PC-9 (cell line): ENCODE measurements around the gene SALL1. TPM values are rescaled to one million over a fixed set of nuclear protein-coding genes. Genes with fewer than 3 reads are reported as not detected.

Source experiments
- Bru-seq: library from RNA; stranded (reverse); fragments of 400-500 nt; gene quantifications from one replicate; lab custom pipeline; 2021; lab: Mats Ljungman, UMichigan
- BruChase-seq, 2 experiments: library from RNA; stranded (reverse); fragments of 400-500 nt; gene quantifications; one replicate each; lab custom pipeline; 2021; lab: Mats Ljungman, UMichigan
- BruUV-seq: library from RNA; stranded (reverse); fragments of 400-500 nt; replicated peaks from 2 replicates; lab custom pipeline; 2021; lab: Mats Ljungman, UMichigan
- CTCF ChIA-PET: fragments of 300-600 bp; sonication (Branson Sonifier 250); formaldehyde crosslinking; loops from one replicate; lab custom pipeline; 2022; ENCODE audit warnings: antibody characterized with exemption; lab: Charles Lee
- POLR2A ChIA-PET: fragments of 300-600 bp; sonication (Branson Sonifier 250); formaldehyde crosslinking; loops from one replicate; lab custom pipeline; 2022; ENCODE audit warnings: antibody characterized with exemption; ENCODE audit not compliant: unreplicated experiment; lab: Charles Lee
- DNase-seq, 2 experiments: peaks; one replicate each; pipeline versions ENCODE4 v3.0.0 to v3.0.0-alpha.2; 2015 to 2022; ENCODE audit warnings: mixed read lengths in 1 of 2
- H2AFZ ChIP-seq: fragments of 200-600 bp; sonication (generic); 2 replicates; pipeline ENCODE4 v1.8.1; 2017; ENCODE audit warnings: antibody characterized with exemption
- H3F3A ChIP-seq: fragments of 200-600 bp; sonication (generic); 2 replicates; pipeline ENCODE4 v1.8.1; 2017; ENCODE audit warnings: antibody characterized with exemption, mild to moderate bottlenecking, low read depth; ENCODE audit not compliant: insufficient read depth
- H3K27ac ChIP-seq: fragments of 200-600 bp; sonication (generic); 2 replicates; pipeline ENCODE4 v1.6.1; 2016; ENCODE audit warnings: mixed run types
- H3K27me3 ChIP-seq: fragments of 200-600 bp; sonication (generic); 2 replicates; pipeline ENCODE4 v1.6.1; 2016; ENCODE audit warnings: low read depth, mixed run types; ENCODE audit not compliant: insufficient read depth
- H3K36me3 ChIP-seq: fragments of 200-600 bp; sonication (generic); 2 replicates; pipeline ENCODE4 v1.6.1; 2016; ENCODE audit warnings: low read depth, mixed run types
- H3K4me1 ChIP-seq: fragments of 200-600 bp; sonication (generic); replicated peaks from 2 replicates; pipeline ENCODE4 v1.6.1; 2016; ENCODE audit warnings: mixed run types; ENCODE audit not compliant: insufficient read depth
- H3K4me2 ChIP-seq: fragments of 200-600 bp; sonication (generic); 2 replicates; pipeline ENCODE4 v1.6.1; 2017; ENCODE audit warnings: mixed run types
- H3K4me3 ChIP-seq: fragments of 200-600 bp; sonication (generic); 2 replicates; pipeline ENCODE4 v1.6.1; 2016; ENCODE audit warnings: mixed run types
- H3K79me2 ChIP-seq: fragments of 200-600 bp; sonication (generic); 2 replicates; pipeline ENCODE4 v1.6.1; 2017; ENCODE audit warnings: low read depth, mixed run types
- H3K9me2 ChIP-seq: fragments of 200-600 bp; sonication (generic); 2 replicates; pipeline ENCODE4 v1.8.1; 2017; ENCODE audit warnings: mild to moderate bottlenecking; ENCODE audit not compliant: insufficient read depth
- H3K9me3 ChIP-seq: fragments of 200-600 bp; sonication (generic); 2 replicates; pipeline ENCODE4 v1.8.1; 2016; ENCODE audit warnings: low read depth; ENCODE audit not compliant: insufficient read depth
- H4K20me1 ChIP-seq: fragments of 200-600 bp; sonication (generic); 2 replicates; pipeline ENCODE4 v1.8.1; 2017; ENCODE audit not compliant: insufficient read depth
- CTCF ChIP-seq: fragments of 200-600 bp; sonication (generic); conservative IDR thresholded peaks from 2 replicates; pipeline ENCODE4 v1.6.1; 2017; ENCODE audit warnings: mixed run types, antibody characterized with exemption, mild to moderate bottlenecking, moderate library complexity
- EZH2 ChIP-seq: fragments of 200-600 bp; sonication (generic); IDR thresholded peaks from 2 replicates; pipeline ENCODE4 v1.8.0; 2017; ENCODE audit warnings: antibody characterized with exemption, low read depth
- intact Hi-C: fragments of 100-400 bp; cut with micrococcal nuclease; formaldehyde crosslinking; loops from one replicate; pipeline ENCODE4 v1.10.0; 2022; ENCODE audit not compliant: unreplicated experiment
- long read RNA-seq: library from polyadenylated mRNA; stranded (forward); transcript quantifications from one replicate; pipeline ENCODE4 v2.0.0, GENCODE V29; 2022
- total RNA-seq: library from RNA; stranded (reverse); gene quantifications from 2 replicates; pipeline ENCODE4 v1.2.3, GENCODE V29; 2021

SALL1 gene
- total RNA-seq (not detected in 2 replicates), Bru-seq, nascent RNA (not detected), BruChase-seq, experiment 1, labeled RNA remaining after a 2-hour chase (not detected), BruChase-seq, experiment 2, labeled RNA remaining after a 6-hour chase (not detected)
- long read RNA-seq: 0 reads

GRCh38 chr16:51150888-51151320 lies at the start of gene SALL1:
SALL1 (minus strand) TSS chr16:51151270; CDS start chr16:51151241, 29 bp downstream.
- Histone ChIP-seq H3K79me2 (no peaks in the 10 kb centered on the region), H3F3A (no peaks in the 10 kb centered on the region), H3K4me3 (no peak within 1 kb of the TSS), H3K4me2 (no peak within 1 kb of the TSS), H3K36me3 (no peaks in the 10 kb centered on the region), H3K4me1 (no peaks in the 10 kb centered on the region), H3K27ac (no peak within 1 kb of the TSS), H3K9me2 (no peaks in the 10 kb centered on the region), H2AFZ (no peak within 1 kb of the TSS), H4K20me1 (no peaks in the 10 kb centered on the region), H3K27me3 (no peaks in the 10 kb centered on the region; the same call in 1 of the 2 replicates), H3K9me3 (no peaks in the 10 kb centered on the region)
- TF ChIP-seq CTCF (no peak), EZH2 (no peak)
- no peak for DNase-seq
- POLR2A ChIA-PET: no interaction called here
- intact Hi-C loops: no loop called here
- CTCF ChIA-PET: no interaction called here
- BruUV-seq: no TSS peak

GRCh38 chr16:51200793-51201192 lies 49.7 kb upstream of the SALL1 start:
- Histone ChIP-seq H4K20me1 (no peaks in the 10 kb centered on the region), H3K4me3 (no peak overlapping the region), H3K4me2 (no peak overlapping the region), H3K4me1 (no peaks in the 10 kb centered on the region), H3K36me3 (no peaks in the 10 kb centered on the region), H3K27ac (no peak overlapping the region), H3K9me3 (no peaks in the 10 kb centered on the region), H3K9me2 (no peaks in the 10 kb centered on the region), H2AFZ (no peak overlapping the region), H3F3A (no peaks in the 10 kb centered on the region), H3K27me3 (no peaks in the 10 kb centered on the region), H3K79me2 (no peaks in the 10 kb centered on the region)
- POLR2A ChIA-PET: no interaction called here
- DNase-seq: no peak
- intact Hi-C loops: no loop called here
- CTCF ChIA-PET: interaction anchor here (0.6 kb wide), 1 partner anchor 12 kb away, joined by 14 read pairs; no protein-coding TSS in a partner anchor
- TF ChIP-seq CTCF: no peak
- no peak for TF ChIP-seq EZH2
- no TSS peak for BruUV-seq

GRCh38 chr16:51197953-51198748 lies 47.1 kb upstream of the SALL1 start:
- Histone ChIP-seq H3K9me2 (no peaks in the 10 kb centered on the region), H3F3A (no peaks in the 10 kb centered on the region), H2AFZ (no peak overlapping the region), H3K4me3 (no peak overlapping the region), H3K9me3 (no peaks in the 10 kb centered on the region), H3K4me1 (no peaks in the 10 kb centered on the region), H3K36me3 (no peaks in the 10 kb centered on the region), H3K4me2 (no peak overlapping the region), H3K79me2 (no peaks in the 10 kb centered on the region), H3K27ac (no peak overlapping the region), H3K27me3 (no peaks in the 10 kb centered on the region), H4K20me1 (no peaks in the 10 kb centered on the region)
- POLR2A ChIA-PET: no interaction called here
- no peak for TF ChIP-seq CTCF
- TF ChIP-seq EZH2: no peak
- no peak for DNase-seq
- CTCF ChIA-PET: no interaction called here
- no TSS peak for BruUV-seq
- intact Hi-C loops: no loop called here
